Mucosa of descending colon (tissue), 3 donors: ENCODE results near the gene GALE. TPM values are rescaled to one million over a fixed set of nuclear protein-coding genes. Genes with fewer than 3 reads are reported as not detected.

Experiments used
- ATAC-seq: fragments of 200-7000 bp; cut with Tn5 transposase; one replicate; pipeline ENCODE4 v1.9.1; 2020; ENCODE audit warnings: mild to moderate bottlenecking, moderate library complexity
- DNase-seq, 3 donors: peaks; one replicate each; pipeline ENCODE4 v3.0.0-alpha.2; 2020
- H3K36me3 ChIP-seq: fragments of 200-600 bp; one replicate; pipeline ENCODE4 v1.8.0; 2021; ENCODE audit warnings: low read depth, mild to moderate bottlenecking
- H3K4me1 ChIP-seq: fragments of 200-600 bp; one replicate; pipeline ENCODE4 v1.8.0; 2021; ENCODE audit warnings: low read depth, mild to moderate bottlenecking
- H3K4me3 ChIP-seq: fragments of 200-600 bp; one replicate; pipeline ENCODE4 v1.8.0; 2021; ENCODE audit warnings: mild to moderate bottlenecking
- H3K9me3 ChIP-seq: fragments of 200-600 bp; one replicate; pipeline ENCODE4 v1.8.0; 2021; ENCODE audit warnings: mild to moderate bottlenecking
- intact Hi-C, 2 donors: fragments of 100-400 bp; cut with DNase I in 1 of 2; cut with micrococcal nuclease in 1 of 2; formaldehyde crosslinking; loops; one replicate each; pipeline versions ENCODE4 v1.11.0 to v1.11.1; 2022; cut with DNase I, micrococcal nuclease
- total RNA-seq, 3 donors: library from RNA; stranded (reverse); fragmentation: NEBNext Ultra II Directional in 2 of 3; extraction: Animal tissue kit (Norgen Biotek cat#: 25700) in 2 of 3; gene quantifications; one replicate each; pipeline versions ENCODE4 v1.2.1 to v1.2.4, GENCODE V29; 2021 to 2023
- TF ChIP-seq, protein P1 (sequence below): fragments of 200-600 bp; IDR thresholded peaks from one replicate; pipeline ENCODE4 v1.8.0; 2022; ENCODE audit warnings: antibody characterized with exemption, mild to moderate bottlenecking
- donor health status: DM: no; HTN: no; CAD: no; lungs with moderate emphysema.
- donor health status: DM: no; HTN: no; CAD: no.
- donor health status: DM: no; HTN: yes; CAD: no.

The GALE gene
- total RNA-seq, 3 donors from 2014 or later, result 55.7 to 156 (median 127) TPM

DNA sequence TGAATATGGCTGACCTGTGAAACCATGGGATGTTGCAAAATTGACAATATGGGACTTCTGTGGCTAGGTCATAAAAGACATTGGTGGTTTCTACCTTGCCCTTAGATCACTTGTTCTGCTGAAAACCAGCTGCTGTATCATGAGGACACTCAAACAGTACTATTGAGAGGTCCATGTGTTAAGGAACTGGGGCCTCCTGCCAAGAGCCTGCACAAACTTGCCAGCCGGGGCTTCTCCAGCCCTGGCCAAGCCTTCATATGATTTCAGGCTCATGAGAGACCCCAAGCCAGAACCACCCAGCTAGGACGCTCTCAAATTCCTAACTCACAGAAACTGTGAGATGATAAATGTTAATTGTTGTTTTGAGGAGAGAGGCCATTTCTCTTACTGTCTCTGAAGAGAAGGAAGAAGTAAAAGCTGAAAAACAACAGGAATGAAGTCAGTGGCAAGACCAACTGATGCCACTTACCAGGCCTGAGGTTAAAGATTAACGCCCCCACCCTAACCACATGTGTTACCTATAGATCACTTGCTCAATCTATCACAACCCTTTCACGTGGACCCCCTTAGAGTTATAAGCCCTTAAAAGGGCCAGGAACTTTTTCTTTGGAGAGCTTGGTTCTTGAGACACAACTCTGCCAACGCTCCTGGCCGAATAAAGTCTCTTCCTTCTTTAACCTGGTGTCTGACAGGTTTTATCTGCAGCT lies 26.2 kb downstream of the GALE start:
- intact Hi-C loops, result loop anchor here (5.0 to 10.0 kb wide), 2 partner anchors 140 to 143 kb away; partner anchors contain the start of gene CNR2 (in 1 of the 2)

DNA sequence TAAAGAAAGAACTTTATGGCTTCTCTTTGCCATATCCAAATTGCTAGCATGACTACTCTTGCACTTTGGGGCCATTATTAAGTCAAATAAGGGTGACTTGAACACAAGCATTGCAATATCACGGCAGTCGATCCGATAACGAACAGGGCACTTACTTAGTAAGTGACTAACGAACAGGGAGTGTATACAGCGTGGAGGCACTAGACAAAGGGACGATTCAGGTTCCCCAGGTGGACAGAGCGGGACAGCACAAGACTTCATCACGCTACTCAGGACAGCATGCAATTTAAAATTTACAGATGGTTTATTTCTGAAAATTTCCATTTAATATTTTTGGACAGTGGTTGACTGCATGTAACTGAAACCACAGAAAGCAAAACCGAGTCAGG lies 27.7 kb downstream of the GALE start:
- no peak overlapping the region for H3K4me3 ChIP-seq
- TF ChIP-seq, protein P1, sequence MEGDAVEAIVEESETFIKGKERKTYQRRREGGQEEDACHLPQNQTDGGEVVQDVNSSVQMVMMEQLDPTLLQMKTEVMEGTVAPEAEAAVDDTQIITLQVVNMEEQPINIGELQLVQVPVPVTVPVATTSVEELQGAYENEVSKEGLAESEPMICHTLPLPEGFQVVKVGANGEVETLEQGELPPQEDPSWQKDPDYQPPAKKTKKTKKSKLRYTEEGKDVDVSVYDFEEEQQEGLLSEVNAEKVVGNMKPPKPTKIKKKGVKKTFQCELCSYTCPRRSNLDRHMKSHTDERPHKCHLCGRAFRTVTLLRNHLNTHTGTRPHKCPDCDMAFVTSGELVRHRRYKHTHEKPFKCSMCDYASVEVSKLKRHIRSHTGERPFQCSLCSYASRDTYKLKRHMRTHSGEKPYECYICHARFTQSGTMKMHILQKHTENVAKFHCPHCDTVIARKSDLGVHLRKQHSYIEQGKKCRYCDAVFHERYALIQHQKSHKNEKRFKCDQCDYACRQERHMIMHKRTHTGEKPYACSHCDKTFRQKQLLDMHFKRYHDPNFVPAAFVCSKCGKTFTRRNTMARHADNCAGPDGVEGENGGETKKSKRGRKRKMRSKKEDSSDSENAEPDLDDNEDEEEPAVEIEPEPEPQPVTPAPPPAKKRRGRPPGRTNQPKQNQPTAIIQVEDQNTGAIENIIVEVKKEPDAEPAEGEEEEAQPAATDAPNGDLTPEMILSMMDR, result no peak
- ATAC-seq (no peak), DNase-seq (no peak)
- H3K4me1 ChIP-seq, result peaks cover 11% of the 10 kb centered on the region
- no peaks in the 10 kb centered on the region for H3K9me3 ChIP-seq
- intact Hi-C loops, result loop anchor here (5.0 to 10.0 kb wide), 2 partner anchors 142 to 144 kb away; partner anchors contain the start of gene CNR2 (in 1 of the 2)
- no peaks in the 10 kb centered on the region for H3K36me3 ChIP-seq

More for the DNA sequence above, 26.2 kb downstream of the GALE start:
- TF ChIP-seq, protein P1, result no peak
- no peak for DNase-seq
- Histone ChIP-seq H3K4me3 (no peak overlapping the region), H3K4me1 (peaks cover 16% of the 10 kb centered on the region), H3K9me3 (no peaks in the 10 kb centered on the region), H3K36me3 (no peaks in the 10 kb centered on the region)
- ATAC-seq, result no peak

DNA sequence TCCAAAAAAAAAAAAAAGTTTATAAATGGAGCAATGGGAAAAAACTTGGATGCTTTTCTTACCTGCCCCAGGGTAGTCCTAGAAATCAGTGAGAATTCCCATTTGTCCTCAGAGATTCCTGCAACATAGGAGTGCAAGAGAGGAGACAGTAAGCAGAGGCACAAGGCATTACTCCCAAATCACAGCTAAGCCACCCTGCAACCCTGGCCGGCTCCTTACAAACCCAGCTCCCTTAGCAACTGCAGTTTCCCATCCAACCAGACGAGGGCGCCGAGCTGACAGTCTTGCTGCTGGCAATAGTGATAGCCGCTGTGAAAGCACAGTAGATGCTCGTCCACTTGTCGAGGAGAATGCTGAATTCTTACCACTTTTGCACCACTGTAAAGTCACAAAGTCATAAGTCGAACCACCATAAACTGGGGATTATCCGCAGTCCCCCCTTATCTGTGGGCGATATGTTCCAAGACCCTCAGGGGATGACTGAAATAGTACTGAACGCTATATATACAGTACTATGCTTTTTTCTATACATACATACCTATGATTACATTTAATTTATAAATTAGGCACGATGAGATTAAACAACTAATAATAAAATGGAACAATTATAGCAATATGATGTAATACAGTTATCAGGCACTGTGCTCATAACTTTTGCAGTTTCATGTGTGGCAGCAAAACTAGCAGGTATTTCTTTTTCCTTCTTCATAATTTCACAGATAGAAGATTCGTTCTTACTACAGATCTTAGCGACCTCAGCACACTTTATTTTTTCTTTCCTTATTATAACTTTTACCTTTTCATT lies 28.3 kb downstream of the GALE start:
- TF ChIP-seq, protein P1, result peak; percentile 90
- Histone ChIP-seq H3K36me3 (no peaks in the 10 kb centered on the region), H3K4me1 (peaks cover 6% of the 10 kb centered on the region), H3K9me3 (no peaks in the 10 kb centered on the region), H3K4me3 (no peak overlapping the region)
- ATAC-seq (peak; percentile 98), DNase-seq (peak; percentile 86 to 96 (median 92))
- intact Hi-C loops, result loop anchor here (5.0 to 10.0 kb wide), 2 partner anchors 143 to 145 kb away; partner anchors contain the start of gene CNR2 (in 1 of the 2)

DNA sequence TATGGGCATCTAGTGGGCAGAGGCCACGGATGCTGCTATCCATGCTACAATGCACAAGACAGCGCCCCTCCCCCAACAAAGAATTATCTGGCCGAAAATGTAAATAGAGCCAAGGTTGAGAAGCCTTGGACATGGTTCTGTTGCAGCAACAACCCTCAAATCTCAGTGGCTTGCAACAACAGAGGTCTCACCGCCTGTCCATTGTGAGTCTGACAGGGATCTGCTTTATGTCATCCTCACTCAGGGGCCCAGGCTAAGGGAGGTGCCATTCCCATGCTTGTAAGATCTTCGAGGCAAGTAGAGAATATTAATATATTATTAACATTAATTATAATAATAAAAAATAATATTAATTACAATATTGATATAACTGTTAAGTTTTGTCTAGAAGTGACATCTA lies 31.8 kb downstream of the GALE start:
- intact Hi-C loops, result no loop called here
- ATAC-seq (no peak), DNase-seq (no peak)
- H3K4me3 ChIP-seq, result no peak overlapping the region
- H3K36me3 ChIP-seq, result no peaks in the 10 kb centered on the region
- TF ChIP-seq, protein P1, result no peak
- H3K9me3 ChIP-seq, result no peaks in the 10 kb centered on the region
- no peaks in the 10 kb centered on the region for H3K4me1 ChIP-seq

DNA sequence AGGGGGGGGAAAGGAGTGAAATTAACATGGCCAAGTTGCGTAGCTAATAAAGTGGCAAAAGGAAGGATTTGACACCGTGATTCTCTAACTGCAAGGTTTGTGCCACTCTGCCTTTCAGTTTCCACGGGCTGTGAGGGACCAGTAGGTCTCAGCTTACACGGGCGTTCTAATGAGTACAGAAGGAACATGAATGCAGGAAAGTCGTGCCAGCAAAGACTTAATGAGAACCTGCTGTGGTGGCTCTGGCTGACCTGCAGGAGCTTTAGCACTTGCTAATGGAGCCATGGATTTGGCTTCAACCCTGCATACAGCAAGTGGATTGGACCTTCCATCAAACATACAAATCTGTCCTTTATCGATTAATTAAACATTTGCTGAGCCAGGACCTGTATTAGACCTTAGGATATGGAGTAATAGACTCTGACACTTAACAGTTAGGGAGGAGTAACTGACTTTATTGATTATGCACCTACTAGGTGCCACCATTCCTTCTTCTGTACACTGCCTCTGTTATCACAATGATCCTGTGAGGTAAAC lies 37.4 kb downstream of the GALE start:
- Histone ChIP-seq H3K4me3 (no peak overlapping the region), H3K9me3 (no peaks in the 10 kb centered on the region), H3K36me3 (peaks cover 11% of the 10 kb centered on the region), H3K4me1 (no peaks in the 10 kb centered on the region)
- DNase-seq, result no peak
- intact Hi-C loops, result no loop called here
- no peak for ATAC-seq
- TF ChIP-seq, protein P1, result no peak
